GM20000 (cell line): Measurements from ENCODE around the gene LRSAM1.

Experiments
- DNase-seq: peaks from one replicate; pipeline ENCODE4 v3.0.0; 2012; ENCODE audit warnings: low spot score
- TF ChIP-seq, protein P1 (sequence below): IDR thresholded peaks from 2 replicates; pipeline ENCODE4 v1.5.1; 2012; ENCODE audit warnings: mild to moderate bottlenecking, control low read depth; ENCODE audit errors: extremely low read depth, missing control alignments

LRSAM1 gene

DNA sequence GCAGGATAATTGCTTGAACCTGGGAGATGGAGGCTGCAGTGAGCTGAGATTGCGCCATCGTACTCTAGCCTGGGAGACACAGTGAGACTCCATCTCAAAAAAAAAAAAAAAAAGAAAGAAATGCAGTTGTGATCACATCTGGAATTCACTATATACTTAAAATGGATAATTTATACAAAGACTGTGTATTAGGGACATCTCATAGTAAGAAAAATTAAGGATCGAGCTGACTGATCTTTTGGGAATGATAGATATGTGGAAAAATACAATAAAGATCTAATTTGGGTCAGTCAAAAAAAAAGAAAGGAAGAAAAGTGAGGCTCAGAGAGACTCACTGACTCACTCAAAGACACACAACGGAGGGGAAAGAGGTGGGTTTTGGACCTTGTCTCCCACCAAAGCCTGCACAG lies 87.5 kb downstream of the LRSAM1 start:
- TF ChIP-seq, protein P1, sequence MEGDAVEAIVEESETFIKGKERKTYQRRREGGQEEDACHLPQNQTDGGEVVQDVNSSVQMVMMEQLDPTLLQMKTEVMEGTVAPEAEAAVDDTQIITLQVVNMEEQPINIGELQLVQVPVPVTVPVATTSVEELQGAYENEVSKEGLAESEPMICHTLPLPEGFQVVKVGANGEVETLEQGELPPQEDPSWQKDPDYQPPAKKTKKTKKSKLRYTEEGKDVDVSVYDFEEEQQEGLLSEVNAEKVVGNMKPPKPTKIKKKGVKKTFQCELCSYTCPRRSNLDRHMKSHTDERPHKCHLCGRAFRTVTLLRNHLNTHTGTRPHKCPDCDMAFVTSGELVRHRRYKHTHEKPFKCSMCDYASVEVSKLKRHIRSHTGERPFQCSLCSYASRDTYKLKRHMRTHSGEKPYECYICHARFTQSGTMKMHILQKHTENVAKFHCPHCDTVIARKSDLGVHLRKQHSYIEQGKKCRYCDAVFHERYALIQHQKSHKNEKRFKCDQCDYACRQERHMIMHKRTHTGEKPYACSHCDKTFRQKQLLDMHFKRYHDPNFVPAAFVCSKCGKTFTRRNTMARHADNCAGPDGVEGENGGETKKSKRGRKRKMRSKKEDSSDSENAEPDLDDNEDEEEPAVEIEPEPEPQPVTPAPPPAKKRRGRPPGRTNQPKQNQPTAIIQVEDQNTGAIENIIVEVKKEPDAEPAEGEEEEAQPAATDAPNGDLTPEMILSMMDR: no peak

DNA sequence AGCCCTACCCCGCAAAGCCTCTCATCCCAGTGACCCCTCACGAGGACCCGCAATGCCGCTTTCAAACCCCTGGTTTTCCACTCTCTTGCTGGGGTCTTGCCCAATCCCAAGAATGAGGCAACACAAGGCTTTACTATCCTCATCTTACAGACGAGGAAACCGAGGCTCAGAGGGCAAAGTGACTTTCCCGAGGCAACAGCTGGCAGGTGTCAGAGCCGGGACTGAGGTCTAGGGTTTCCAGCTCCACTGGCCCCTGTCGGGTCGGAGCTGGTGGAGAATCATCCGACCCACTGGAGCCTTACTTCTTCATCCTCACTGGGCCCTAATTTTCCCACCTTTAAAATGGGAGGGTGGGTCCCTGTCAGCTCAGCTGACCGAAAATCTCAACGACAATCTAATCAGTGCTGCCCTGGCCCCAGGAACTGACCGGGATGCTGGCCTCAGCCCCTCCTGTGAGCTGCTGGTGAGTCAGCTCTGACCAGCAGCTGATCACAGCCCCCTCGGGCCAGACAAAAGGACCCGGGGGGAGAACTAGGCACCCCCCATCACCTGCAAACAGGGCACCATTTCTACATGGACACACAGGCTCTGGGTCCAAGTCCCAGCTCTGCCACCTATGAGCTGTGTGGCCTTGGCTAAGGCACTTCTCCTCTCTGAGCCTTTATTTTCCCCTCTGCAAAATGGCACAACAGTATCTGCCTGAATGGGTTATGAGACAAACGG lies 88.1 kb downstream of the LRSAM1 start:
- DNase-seq: no peak
- TF ChIP-seq, protein P1: no peak

More for the DNA sequence above, 87.5 kb downstream of the LRSAM1 start:
- DNase-seq: no peak

DNA sequence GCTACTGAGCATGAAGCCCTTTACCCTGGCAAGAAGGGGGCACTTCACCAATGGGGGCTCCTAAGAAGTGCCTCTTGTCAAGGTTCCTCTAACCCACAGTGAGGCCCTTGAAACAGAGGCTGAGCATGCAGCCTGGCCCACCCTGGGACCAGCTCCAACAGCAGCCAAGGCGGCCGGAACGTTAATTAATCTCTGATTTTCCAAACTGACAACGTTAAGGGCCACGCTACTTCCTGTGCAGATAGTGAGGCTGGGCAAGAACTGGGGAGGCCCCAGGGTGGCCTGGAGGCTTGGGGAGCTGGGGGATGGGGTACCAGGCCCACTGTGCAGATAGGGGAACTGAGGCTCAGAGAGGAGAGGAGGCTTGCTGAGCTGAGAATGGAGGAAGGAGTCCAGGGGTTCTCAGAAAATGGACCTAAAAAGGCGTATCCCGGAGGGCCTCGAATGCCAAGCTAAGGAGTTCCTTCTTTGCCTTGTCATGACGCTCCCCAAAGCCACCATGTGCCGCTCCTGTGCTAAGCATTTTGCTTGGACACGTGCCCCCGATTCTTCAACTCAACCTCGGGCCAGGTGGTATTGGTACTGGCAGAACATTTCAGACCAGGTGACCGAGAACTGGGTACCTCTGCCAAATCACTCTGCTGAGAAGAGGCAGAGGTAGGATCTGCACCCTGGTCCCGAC lies 88.8 kb downstream of the LRSAM1 start:
- TF ChIP-seq, protein P1: no peak
- no peak for DNase-seq

DNA sequence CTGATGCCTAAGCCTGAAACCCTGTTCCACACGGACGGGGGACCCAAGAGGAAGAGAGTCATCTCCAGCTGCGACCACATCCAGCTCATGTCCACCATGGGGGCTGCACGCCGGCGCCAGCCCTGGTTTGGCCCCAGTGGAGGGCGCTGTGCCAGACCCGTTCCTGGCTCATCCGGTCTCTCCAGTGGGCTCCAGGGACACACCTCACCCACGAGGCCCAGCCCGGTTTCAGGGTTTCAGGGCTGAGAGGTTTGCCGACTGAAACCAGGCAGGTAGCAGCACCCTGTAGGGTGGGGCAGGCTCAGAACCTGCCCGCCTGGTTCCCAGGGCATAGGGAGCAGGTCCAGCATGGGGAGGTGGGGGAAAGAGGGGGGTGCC lies 89.3 kb downstream of the LRSAM1 start:
- DNase-seq: no peak
- TF ChIP-seq, protein P1: no peak

DNA sequence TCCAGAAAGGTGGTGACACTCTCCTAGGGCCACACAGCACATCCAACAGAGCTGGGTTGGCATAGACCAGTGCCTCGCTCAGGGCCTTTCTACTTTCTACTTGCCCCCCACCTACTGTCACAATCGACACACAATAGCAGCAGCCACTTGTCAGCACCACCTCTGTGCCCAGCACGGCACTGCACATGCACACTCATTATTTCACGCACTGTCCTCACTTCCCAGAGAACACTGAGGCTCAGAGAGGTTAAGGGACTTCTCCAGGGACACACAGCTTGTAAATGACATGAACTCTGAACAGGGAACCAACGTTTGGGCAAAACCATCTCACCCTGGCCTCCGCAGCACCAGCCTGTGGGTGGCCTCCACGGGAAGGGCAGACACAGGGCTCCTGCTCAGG lies 89.9 kb downstream of the LRSAM1 start:
- no peak for DNase-seq
- TF ChIP-seq, protein P1: no peak

DNA sequence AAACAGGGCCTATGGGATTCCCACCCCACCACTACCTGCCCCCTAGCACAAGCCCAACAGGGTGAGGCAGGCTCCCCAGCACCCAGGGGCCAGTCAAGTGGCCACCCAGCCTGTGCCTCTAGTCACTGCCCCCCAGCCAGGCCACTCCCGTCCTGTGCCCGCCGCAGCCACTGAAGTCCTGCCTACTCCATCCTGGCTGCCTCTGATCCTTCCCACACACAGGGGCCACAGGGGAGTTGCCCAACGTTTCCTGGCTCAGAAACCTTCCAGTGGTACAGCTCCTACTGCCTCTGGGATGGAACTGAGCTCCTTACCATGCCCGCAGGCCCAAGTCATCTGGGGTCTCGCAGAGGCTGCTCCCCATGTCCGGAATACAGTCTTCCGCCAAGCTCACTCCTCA lies 90.6 kb downstream of the LRSAM1 start:
- TF ChIP-seq, protein P1: no peak
- no peak for DNase-seq

DNA sequence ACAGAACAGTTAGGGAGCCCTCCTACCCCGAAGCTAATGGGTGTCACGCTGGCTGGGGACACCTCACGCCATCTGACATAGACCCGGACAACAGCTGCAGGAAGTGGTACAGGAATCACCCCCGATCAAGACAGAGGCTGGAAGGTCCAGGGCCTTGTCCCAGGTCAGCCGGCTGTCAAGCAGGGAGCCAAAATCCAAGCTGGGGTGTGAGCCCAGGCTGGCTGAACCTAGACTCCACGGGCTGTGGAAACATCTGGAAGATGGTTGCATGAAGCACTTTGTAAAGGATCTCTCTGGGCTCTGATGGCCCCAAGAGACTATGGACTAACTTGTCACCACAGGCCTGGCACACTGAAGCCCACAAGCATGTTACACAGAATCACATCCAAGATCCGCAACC lies 91.9 kb downstream of the LRSAM1 start:
- TF ChIP-seq, protein P1: no peak
- DNase-seq: no peak
